T-helper 1 cell treated with Interleukin-12 subunit alpha and Interleukin-12 subunit beta and Interleukin-4 antibody, amounts not matched to agents 30 ng/mL and 1 ng/mL, for 36 hours (primary cell): ENCODE measurements around the gene MBNL1. TPM values are rescaled to one million over a fixed set of nuclear protein-coding genes. Genes with fewer than 3 reads are reported as not detected.

Experiments used
- intact Hi-C: fragments of 100-400 bp; cut with micrococcal nuclease; formaldehyde crosslinking; loops from one replicate; pipeline ENCODE4 v1.15.1; 2024
- total RNA-seq: library from RNA; stranded (reverse); gene quantifications from 2 replicates; pipeline ENCODE4 v1.2.3, GENCODE V29; 2022

MBNL1 gene
- total RNA-seq, 1 donor from 2014 or later, result 485 TPM

- intact Hi-C loops, result loop anchor here (1.0 to 10.0 kb wide), 2 partner anchors 8 to 402 kb away; no protein-coding TSS in a partner anchor
These were observed 23.6 kb downstream of the MBNL1 start for GRCh38 chr3:152292366-152292765.

- intact Hi-C loops, result loop anchor here (10.0 kb wide), 1 partner anchor 401 kb away; no protein-coding TSS in a partner anchor
These were observed 24.7 kb downstream of the MBNL1 start for GRCh38 chr3:152293347-152294006.

DNA sequence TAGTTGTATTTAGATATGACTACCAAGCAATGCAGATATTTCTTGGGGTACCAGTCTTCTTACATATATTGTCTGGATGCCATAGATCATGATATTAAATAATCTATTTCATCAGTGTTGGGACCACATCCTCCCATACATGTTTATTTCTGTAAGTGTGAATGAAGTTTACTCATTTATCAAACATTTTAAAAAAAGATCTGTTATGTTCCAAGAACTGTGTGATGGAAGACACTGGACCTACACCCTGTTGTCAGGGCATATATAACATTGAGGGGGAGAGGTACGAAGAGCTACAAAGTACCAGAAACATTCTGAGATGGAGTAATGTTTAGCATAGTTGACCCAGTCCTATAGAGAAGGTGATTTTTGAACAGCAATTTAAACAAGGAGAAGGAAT, 26.6 kb downstream of the MBNL1 start:
- intact Hi-C loops, result loop anchor here (10.0 kb wide), 1 partner anchor 399 kb away; no protein-coding TSS in a partner anchor

DNA sequence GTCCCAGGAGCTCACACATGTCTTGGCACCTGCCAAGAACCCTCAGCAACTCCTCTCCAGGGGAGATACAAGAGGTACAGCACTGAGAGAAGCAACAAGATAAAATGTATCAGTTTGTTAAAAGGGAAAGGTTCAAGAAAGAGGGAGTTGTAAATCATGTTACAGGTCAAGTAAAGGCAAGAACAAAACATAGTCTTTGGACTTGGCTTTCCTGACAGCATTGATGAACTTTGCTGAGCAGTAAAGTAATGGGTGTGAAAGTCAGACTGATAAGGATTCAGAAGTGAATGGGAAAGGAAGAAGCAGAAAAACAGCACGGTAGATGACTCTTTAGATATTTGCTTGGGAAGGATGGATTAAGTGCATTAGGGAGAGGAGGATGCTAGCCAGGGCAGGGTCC, 27.1 kb downstream of the MBNL1 start:
- intact Hi-C loops, result loop anchor here (10.0 kb wide), 1 partner anchor 399 kb away; no protein-coding TSS in a partner anchor

- intact Hi-C loops, result loop anchor here (10.0 kb wide), 1 partner anchor 398 kb away; no protein-coding TSS in a partner anchor
These were observed 27.7 kb downstream of the MBNL1 start for GRCh38 chr3:152296382-152296781.

GRCh38 chr3:152296971-152297370, 28.2 kb downstream of the MBNL1 start:
- intact Hi-C loops, result loop anchor here (10.0 kb wide), 1 partner anchor 398 kb away; no protein-coding TSS in a partner anchor

DNA sequence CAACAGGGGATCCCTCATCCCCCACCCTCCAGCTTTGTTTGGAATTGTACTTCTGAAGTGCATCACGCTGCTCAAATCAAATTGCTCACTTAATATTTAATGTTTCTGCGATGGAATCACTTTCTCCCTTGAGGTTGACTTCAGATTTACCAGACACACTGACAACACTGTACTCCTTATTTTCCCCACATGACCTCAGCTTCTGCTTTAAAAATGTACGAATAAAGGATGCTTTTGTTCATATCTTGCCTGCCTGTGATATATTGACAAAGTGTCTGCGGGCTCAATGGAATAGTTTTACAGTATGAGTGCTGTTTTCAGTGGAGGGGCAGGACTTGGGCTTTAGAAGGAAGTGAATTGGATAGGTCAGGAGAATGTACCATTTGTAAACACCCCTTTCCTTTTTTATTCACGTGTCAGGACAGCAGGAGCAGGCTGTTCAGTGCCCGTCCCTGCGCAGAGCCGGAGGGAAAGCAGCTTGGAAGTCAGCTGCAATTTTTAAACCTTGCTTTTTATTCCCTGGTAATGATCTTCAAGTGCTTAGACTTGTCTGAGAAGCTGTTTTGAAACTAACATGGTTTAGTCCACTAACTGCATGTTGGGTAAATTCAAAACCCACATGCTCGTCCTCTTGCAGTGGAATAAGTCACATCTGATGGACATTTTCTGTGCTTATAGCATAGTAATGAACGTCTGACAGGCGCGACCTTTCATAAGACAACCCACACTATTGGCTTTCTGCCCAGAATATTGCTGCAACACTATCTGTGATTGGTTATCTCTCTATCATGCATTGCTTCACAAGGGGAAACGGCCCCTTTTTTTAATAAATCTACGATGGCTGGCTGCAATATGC, 29.9 kb downstream of the MBNL1 start:
- intact Hi-C loops, result loop anchor here (1.0 to 10.0 kb wide), 4 partner anchors 9 to 396 kb away; no protein-coding TSS in a partner anchor

GRCh38 chr3:152299249-152299976, 30.7 kb downstream of the MBNL1 start:
- intact Hi-C loops, result loop anchor here (10.0 kb wide), 1 partner anchor 395 kb away; no protein-coding TSS in a partner anchor

DNA sequence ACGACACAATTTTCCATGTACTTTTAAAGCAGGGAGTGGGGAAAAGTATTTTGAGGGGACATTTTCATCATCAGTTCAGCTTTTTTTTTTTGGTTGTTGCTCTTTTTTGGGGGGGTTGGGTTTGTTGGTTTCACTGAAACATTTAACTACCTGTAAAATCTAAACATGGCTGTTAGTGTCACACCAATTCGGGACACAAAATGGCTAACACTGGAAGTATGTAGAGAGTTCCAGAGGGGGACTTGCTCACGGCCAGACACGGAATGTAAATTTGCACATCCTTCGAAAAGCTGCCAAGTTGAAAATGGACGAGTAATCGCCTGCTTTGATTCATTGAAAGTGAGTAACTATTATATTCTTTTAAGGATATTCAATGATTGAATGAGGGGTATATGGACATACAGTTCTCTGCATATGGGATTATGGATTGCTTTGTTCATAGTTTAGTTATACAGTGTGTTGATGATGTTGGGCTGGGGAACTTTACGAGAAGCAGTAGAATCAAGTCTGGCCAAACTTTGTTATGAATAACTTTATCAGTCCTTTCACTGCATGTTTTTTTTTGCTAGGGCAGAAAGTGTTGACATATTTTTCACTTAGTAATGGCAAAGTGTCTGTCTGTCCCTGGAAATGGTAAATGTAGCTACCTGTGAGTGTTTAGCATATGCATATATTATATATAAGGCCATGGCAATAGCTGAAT, 31.5 kb downstream of the MBNL1 start:
- intact Hi-C loops, result no loop called here

- intact Hi-C loops, result loop anchor here (1.0 kb wide), 2 partner anchors 30 to 229 kb away; no protein-coding TSS in a partner anchor
These were observed 33.0 kb downstream of the MBNL1 start for GRCh38 chr3:152301745-152302181.

GRCh38 chr3:152302521-152303021, 33.8 kb downstream of the MBNL1 start:
- intact Hi-C loops, result loop anchor here (1.0 kb wide), 2 partner anchors 31 to 230 kb away; no protein-coding TSS in a partner anchor

- intact Hi-C loops, result loop anchor here (2.0 kb wide), 1 partner anchor 15 kb away; no protein-coding TSS in a partner anchor
These were observed 35.4 kb downstream of the MBNL1 start for GRCh38 chr3:152304160-152304559.

GRCh38 chr3:152305075-152305474, 36.3 kb downstream of the MBNL1 start:
- intact Hi-C loops, result loop anchor here (2.0 kb wide), 1 partner anchor 14 kb away; no protein-coding TSS in a partner anchor

GRCh38 chr3:152307829-152308474, 39.2 kb downstream of the MBNL1 start:
- intact Hi-C loops, result no loop called here

DNA sequence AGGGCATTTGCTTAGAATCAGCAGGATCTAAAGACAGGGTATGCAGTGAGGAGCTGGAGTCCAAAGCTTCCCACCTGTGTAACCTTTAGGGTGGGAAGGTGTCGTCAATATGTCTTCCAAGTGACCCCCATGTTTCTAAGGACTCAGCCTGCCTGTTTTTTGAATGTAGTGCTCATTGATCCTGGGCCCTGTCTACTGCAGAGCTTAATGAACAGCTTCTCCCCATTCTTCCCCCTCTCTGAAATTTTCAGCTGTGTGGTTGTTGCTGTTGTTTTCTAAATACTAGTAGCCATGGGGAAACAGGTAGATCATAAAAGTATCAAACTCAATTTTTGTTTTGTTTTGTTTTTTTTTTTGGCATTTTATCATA, 39.7 kb downstream of the MBNL1 start:
- intact Hi-C loops, result no loop called here

- intact Hi-C loops, result no loop called here
These were observed 40.3 kb downstream of the MBNL1 start for GRCh38 chr3:152309031-152309430.

DNA sequence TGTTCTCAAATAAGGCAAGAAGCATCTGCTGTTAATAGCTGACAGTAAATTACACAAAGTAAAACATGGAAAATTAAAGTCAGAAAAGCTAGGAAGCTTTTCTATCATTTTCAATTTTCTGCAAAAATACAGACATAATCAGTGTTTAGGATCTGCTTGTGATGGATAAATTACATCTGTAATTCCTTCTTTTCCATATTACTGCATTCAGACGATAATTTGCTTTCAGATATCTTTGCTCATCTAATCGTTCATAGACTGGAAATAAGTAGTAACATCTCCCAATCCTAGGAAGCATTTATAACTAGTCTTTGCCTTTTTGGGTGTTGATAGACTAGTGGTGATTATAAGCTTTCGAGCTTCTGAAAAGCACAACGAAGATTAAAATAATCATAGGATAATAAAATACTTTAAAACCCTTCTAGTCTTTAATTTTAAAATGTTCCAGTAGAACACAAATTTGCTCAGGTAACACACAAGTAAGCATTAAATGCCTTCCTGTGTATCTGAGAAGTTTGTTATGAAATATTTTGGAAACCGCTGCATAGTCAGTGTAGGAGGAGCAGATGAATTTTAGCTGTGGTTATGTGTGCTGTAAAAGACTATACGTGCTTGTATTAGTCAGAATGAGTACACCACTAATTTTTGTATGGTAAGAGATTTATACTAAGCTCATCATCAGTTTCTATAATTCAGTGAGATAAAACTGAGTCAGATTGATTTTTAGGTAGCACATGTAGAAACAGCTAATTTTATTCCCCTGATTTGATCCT, 41.0 kb downstream of the MBNL1 start:
- intact Hi-C loops, result no loop called here

DNA sequence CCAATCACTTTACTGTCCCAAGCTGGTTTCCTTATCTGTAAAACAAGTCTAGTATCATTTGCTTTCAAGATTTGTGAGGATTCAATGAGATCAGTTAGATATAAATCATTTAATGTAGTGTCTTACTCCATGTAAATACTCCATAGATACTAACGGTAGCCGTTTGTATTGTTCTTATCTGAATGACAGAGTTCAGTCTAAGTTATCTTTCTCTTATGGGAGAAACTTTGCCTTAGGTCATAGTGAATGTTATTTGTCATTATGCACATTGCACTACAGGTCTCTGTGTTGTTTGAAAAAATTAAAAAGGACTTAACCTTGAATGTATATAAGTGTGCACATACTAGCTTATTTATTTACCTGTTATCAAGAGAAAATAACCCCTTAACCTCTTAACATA, 44.7 kb downstream of the MBNL1 start:
- intact Hi-C loops, result no loop called here

- intact Hi-C loops, result no loop called here
These were observed 45.2 kb downstream of the MBNL1 start for GRCh38 chr3:152313914-152314313.
